NCI-H345 (cell line): ENCODE results near the gene PHAF1.

Experiments
- DNase-seq: peaks from one replicate; lab custom pipeline; 2025; lab: John Stamatoyannopoulos, UW

PHAF1 gene

DNA sequence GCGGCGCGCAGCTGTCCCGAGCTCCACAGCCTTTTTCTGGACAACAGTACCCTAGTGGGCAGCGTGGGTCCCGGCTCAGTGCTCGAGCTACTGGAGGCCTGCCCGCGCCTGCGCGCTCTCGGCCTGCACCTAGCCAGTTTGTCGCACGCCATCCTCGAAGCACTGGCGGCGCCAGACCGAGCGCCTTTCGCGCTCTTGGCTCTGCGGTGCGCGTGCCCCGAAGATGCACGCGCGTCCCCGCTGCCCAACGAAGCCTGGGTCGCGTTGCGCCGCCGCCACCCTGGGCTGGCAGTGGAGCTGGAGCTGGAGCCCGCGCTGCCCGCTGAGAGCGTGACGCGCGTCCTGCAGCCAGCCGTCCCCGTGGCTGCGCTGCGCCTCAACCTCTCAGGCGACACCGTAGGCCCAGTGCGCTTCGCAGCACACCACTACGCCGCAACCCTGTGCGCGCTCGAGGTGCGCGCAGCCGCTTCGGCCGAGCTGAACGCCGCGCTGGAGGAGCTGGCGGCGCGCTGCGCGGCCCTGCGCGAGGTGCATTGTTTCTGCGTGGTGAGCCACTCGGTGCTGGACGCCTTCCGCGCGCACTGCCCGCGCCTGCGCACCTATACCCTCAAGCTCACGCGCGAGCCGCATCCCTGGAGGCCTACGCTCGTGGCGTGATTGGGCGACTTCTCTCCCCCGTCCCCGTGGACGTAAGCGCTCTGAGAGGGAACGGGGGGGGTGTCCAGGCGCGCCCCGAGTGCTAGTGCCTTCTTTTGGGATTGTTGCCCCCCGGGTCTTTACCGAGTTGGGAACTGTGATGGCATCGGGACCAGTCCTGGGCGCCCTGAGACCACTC is 53.6 kb downstream of the PHAF1 start:
- DNase-seq: peak; percentile 84

DNA sequence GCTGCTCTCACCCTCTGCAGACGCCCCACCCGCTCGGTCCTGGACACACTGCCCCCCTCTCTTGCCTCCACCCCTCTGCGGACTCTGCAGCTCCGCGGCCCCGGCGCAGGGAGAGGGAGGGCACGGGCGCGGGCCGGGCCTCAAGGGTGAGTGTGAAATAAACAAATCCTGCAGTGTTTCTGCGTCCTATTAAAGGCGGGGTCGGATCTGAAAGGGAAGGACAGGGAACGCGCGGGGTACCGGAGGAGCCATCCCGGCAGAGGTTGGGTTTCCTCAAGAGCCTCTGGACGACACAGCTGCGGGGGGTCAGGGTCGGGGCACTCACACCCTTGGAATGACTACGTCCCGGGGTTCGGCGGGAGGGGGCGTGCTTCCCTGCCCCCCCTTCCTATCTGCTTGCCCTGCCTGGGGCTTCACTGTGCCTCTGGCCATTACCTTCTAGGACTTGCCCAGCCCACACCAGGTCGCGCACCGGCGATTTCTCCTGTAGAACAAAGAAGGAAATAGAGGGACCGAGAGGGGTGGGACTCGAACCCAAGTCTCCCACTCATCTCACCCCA is 54.3 kb downstream of the PHAF1 start:
- DNase-seq: no peak

DNA sequence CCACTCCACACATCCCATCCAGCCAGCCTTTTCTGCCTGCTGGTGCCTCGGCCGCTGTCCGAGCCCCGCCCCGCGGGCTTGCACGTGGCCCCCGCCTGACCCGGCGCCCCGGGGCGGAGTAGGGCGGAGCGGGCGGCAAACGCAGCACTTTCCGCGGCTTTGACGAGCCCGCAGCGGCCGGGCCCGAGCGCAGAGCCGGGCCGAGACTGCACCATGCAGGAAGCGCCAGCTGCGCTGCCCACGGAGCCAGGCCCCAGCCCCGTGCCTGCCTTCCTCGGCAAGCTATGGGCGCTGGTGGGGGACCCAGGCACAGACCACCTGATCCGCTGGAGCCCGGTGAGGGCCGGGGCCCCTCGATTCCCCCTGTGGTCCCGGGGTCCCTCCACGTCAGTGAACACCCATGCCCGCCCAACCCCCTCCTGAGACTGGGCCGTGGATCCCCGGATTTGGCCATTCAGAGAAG is 54.9 kb downstream of the PHAF1 start, which contains the start of gene HSF4:
HSF4 (plus strand) TSS at position 147 of the 463 bp plus-strand sequence; CDS start at position 214, 67 bp downstream.
- DNase-seq: no peak

DNA sequence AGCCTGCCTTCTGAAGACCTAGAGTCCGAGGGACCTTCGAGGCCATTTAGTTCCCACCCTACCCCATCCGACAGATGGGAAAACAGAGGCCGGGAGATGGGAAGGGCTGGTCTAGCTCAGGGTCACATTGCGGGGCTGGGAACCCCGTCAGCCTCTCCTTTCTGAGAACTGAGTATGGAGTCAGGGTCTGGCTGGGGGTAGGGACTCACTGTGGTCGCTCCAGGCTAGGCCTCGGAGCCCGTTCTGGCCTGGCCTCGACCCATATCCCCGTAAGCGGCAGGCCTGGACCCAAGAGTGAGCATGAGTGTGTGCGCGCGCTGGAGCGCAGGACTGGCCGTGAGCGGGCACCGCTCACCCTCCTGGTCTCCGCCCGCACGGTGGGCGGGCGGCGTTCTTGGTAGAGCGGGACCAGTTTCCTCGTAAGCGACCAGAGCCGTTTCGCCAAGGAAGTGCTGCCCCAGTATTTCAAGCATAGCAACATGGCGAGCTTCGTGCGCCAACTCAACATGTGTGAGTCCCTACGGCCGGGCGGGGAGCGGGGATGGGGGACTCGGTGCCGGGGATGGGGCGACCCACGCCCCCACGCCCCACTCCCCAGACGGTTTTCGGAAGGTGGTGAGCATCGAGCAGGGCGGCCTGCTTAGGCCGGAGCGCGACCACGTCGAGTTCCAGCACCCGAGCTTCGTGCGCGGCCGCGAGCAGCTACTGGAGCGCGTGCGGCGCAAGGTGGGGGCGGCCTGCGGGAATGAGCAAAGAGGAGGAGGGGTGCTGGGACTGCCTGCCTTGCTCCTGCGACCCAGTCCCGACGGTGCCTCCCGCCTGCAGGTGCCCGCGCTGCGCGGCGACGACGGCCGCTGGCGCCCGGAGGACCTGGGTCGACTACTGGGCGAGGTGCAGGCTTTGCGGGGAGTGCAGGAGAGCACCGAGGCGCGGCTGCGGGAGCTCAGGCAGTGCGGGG is 55.7 kb downstream of the PHAF1 start:
- DNase-seq: no peak

DNA sequence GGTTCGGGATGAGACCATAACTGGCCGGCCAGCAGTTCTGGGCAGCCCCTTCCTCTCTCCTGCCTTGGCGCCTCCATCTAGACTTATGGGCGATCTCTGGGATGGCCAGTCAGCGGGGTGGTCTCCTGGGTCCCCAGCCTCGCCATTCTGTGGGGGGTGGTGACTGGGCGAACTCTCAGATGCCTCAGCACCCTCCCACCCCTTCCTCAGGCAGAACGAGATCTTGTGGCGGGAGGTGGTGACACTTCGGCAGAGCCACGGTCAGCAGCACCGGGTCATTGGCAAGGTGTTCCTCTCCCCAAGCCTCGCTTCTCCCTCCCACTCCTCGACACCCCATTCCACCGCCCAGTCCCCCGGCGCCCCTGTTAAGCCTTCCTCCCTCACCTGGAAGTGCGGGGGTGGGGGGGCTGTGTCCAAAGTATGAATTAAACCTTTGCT is 56.4 kb downstream of the PHAF1 start:
- DNase-seq: no peak

DNA sequence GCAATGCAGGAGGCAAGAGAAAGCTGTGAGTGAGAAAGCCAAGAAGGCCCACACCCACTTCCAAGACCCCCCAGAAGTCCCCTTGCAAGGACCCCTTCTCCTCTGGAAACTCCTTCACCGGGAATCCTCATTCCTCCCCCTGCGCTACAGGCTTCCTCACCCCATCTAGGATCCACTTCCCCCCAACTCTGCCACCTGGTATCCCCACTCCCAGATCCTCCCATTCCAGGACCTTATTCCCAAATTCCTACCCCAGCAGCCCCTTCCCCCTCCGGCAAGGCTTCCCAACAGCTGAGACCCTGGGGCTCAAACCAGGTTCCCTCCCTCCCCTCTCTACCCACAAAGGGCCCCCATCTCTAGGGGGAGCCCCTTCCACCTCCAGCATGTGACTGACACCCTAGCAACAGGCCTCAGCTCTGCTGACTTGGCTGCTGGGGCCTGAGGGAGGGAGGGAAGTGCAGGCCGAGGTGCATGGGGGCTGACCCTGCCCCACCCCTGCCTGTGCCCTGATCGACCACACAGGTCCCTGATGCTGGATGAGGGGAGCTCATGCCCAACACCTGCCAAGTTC is 56.9 kb downstream of the PHAF1 start:
- no peak for DNase-seq

DNA sequence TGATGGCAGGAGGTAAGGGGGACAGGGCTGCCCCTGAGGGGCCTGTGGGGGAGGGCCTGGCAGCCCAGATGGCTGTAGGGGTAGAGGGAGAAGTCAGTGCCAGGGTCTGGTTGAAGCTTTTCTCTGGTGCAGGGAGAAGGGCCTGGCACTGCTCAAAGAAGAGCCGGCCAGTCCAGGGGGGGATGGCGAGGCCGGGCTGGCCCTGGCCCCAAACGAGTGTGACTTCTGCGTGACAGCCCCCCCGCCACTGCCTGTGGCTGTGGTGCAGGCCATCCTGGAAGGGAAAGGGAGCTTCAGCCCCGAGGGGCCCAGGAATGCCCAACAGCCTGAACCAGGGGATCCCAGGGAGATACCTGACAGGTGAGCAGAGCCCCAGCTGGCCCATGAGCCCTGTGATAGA is 57.8 kb downstream of the PHAF1 start:
- no peak for DNase-seq

DNA sequence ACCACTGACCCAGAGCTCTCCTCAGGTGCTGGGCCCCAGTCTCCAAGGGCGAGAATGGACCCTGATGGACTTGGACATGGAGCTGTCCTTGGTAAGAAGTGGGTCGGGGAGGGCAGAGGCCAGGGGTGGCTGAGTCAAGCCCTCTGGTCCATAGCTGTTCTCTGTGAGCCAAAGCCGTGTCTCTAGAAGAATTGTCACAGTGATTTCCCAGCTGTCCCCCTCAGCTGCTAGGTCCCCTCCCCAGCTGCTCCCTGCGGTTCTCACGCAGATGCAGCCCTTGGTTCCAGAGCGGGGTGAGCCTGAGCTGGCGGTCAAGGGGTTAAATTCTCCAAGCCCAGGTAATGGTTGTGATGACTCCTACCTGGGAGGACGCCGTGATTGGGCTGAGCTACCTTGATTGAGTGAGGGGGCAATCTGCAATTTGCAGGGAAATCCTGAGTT is 59.3 kb downstream of the PHAF1 start:
- DNase-seq: no peak

DNA sequence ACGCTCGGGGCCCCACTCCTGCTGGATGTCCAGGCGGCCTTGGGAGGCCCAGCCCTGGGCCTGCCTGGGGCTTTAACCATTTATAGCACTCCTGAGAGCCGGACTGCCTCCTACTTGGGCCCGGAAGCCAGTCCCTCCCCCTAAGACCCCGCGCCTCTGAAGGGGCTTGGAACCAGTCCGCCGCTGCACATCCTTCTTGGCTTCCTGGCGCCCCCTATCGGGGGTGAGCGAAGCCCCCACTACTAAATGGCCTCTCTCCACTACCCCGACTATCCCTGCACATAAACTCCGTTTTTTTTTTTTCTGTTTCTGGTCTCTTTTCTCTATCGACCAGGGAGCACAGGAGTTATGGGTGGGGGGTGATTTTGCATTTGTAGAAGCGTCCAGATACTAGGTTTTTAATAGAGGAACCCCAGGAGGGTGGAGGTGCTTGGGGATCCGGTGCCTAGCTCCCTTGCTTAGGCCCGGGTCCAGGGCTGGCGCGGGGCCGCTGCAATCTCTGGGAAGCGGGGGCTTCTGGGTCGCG is 60.0 kb downstream of the PHAF1 start:
- DNase-seq: no peak

DNA sequence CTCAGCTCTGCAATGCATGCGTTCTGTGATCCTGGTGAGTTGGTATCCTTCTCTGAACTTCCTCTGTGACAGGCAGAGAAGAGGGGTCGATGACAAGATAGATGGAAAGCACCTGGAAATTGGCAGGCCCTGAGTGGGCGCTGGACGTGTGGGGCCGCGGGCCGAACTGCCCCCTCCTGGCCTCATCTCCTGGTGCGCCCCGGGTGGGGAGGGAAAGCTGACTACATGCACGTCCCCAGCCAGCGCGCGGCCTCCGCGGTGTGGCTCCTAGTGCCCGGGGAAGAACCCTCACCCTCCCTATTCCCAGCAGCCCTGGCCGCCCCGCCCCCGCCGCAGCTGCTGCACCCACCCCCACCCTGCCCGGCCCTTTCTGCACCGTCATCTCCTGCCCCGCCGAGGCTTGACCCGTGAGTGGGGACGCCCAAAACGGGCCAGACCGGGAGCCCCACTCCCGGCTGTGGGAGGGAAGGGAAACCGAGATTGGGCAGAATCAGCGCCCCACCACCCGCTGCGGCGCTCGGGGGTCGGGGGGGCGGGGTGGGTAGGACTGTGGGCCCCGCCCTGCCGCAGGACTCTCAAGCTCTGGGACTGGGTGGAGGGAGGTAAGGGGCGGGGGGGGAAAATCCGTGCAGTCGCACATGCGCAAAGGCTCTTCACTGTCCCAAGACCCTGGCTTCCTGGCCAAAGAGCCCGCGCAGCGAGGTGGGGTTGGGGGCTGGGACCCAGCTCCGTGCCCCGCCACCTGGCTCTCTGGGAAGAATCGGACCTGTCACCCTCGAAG is 60.6 kb downstream of the PHAF1 start, which contains the start of gene NOL3:
NOL3 (plus strand) TSS at position 371 of the 781 bp plus-strand sequence.
- DNase-seq: peak; percentile 73

DNA sequence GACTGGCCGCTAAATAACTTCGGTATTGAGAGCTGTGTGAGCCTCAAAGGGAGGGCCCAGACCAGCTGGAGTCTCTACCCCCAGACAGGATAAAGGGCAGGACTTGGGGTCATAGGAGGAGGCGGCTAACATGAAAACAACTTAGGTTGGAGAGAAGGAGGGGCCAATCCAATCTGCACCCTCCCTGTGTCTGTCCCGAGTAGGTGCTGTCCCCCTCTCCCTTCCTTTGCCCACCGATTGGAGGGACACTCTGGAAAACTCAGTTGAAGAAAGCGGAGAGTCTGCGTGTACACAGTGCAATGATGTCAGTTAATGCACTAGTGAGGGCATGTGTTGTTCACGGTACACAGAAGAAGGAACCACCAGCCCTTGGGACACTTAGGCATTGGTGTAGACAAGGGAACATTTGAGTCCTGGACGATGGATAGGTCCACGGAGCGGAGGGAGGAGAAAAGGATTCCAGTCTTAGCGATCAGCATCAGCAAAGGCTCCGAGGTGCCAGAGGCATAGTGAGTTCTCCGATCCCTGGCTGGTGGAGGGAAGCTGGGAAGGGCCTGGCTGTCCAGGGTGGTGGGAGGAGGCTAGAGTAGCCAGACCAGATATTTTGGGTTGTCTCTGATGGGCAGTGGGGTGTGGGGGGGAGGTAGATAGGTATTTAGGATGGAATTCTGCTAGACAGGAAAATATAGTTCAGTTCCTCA is 61.4 kb downstream of the PHAF1 start:
- no peak for DNase-seq

DNA sequence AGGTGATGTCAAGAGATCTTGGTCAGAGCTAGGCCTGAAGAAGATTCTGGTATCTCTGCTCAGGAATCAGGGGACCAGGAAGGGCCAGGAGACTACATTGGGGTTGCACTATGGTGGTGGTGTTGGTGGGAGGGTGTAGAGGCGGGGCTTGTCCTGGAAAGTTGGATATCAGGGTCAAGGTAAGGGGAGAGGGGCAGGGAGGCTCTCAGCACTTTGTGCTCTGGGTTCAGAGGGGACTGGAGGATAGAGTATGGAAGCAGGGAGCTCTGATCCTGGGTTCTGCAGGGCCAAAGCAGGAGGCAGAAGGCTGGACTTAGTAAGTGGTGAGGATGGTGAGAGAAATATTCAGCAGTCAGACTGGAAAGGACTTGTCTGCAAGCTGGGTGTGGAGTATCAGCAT is 63.6 kb downstream of the PHAF1 start:
- no peak for DNase-seq

DNA sequence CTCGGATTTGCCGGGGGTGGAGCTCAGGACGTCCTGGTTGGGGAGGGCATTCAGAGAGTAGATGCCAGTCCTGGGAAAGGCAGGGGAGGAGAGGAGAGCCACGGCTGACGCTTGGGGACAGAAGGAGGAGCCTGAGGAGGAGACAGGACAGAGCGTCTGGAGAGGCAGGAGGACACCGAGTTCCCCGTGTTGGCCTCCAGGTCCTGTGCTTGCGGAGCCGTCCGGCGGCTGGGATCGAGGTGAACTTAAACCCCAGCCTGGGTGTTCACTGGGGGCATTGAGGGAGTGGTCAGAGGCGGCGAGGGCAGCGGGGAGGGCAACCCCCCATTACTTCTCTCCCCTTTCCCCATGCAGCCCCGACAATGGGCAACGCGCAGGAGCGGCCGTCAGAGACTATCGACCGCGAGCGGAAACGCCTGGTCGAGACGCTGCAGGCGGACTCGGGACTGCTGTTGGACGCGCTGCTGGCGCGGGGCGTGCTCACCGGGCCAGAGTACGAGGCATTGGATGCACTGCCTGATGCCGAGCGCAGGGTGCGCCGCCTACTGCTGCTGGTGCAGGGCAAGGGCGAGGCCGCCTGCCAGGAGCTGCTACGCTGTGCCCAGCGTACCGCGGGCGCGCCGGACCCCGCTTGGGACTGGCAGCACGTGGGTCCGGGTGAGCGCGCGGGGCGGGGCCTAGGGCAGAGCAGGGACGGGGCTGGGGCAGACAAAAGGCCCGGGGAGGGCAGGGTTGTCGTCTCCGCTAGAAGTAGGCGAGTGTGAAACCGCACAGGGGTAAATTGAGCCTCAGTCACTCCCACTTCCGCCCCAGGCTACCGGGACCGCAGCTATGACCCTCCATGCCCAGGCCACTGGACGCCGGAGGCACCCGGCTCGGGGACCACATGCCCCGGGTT is 64.3 kb downstream of the PHAF1 start:
- peak; percentile 47 for DNase-seq

DNA sequence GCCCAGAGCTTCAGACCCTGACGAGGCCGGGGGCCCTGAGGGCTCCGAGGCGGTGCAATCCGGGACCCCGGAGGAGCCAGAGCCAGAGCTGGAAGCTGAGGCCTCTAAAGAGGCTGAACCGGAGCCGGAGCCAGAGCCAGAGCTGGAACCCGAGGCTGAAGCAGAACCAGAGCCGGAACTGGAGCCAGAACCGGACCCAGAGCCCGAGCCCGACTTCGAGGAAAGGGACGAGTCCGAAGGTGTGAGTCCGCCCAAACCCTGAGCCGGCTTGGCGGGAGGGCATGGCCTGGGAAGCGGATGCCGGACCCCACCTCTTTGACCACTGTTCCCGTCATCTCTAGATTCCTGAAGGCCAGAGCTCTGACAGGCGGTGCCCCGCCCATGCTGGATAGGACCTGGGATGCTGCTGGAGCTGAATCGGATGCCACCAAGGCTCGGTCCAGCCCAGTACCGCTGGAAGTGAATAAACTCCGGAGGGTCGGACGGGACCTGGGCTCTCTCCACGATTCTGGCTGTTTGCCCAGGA is 65.0 kb downstream of the PHAF1 start:
- no peak for DNase-seq

DNA sequence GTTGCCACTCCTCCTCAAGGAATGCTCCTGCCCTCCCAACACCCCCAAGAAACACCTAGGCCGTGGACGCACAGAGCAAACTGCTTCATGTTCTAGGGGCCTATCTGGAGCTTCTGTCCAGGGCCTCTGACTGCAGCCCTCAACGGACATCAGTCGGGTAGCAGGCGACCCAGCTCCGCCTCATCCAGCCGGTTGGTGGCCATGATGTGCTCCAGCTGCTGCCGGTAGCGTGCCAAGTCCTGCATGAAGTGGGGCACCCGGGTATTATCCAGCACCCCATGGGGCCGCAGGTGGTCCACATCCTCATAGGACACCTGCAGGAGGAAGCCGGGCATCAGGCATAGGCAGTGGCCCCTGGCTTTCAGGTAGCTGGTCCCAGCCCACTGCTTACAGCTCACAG is 66.9 kb downstream of the PHAF1 start:
- peak; percentile 73 for DNase-seq

DNA sequence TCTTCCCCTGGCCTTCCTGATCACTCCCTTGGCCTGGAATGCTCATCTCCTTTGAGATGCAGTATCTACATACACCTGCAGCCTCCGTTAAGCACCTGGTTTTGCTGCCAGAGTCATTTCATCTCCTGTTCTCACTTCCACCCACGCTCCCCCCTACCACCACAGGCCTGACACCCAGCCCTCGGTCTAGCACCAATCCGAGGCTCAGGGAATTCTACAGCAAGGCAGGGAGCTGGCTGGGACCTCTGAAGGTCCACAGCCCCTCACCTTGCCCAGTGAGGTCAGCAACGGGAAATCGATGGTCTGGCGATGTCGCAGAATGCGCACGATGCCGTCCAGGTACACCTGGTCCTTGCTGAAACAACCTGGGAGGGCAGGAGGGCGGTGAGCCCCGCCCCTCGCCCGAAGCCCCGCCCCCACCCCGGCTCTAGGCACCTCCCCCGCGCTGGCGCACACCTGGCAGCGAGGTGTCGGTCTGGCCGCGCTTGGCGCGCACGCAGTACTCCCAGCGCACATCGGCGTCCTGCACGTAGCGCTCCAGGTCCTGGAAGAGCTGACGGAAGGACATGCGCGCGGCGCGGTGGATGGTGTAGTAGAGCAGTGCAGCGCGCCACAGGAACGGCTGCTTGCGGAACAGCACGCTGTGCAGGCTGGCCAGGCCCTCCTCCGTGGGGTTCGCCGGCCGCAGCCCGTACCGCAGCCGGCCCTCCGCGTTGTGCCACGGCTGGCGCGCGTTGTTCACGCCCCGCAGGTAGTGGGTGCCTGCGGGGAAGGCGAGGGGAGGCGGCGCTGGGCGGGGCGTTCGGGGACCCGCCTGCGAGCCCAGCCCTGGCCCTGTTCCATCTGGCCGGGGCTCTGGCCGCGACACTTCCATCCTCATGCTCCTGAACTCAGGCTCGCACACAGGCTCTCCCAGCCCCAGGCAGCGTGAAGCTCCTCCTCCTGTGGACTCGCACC is 68.3 kb downstream of the PHAF1 start:
- DNase-seq: peak; percentile 90

DNA sequence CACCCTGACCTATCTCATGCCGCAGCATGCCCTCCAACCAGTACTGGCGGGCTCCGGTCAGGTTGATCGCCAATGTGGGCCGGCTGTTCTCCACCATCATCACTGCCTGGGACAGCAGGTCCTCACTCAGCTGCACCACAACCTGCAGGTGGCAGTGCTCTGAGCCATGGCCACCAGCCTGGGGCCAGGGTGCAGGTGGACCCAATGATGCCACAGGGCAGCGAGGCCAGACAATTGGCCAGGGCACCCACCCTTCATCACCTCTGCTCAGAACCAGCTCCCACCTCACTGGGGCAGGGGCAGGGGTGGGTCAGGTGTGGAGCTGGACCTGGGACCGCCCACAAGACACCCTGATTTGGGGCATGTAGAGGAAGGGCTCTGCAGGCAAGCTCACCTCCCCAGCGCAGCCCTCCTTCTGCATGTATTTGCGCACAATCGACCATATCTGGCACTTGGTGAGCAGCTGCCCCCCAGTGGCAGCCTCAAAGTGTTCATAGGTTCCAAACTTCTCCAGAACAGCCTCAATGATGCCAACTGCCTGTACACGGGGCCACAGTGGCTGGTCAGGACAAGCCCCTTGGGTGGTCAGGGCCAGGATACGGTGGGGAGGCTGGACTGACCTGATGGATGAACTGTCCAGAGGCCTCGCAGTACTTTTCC is 69.8 kb downstream of the PHAF1 start:
- DNase-seq: no peak
